OCI-M2 (cell line): ENCODE measurements around the gene UNC13B.
"Not testable (repeated sequence)": the region's sequence is repeated elsewhere in the genome, so short reads cannot be mapped to it uniquely, and the experiment has no call there.

Source experiments
- DNase-seq: peaks from one replicate; lab custom pipeline; 2025; ENCODE audit not compliant: unreplicated experiment; lab: John Stamatoyannopoulos, UW

UNC13B gene

DNA sequence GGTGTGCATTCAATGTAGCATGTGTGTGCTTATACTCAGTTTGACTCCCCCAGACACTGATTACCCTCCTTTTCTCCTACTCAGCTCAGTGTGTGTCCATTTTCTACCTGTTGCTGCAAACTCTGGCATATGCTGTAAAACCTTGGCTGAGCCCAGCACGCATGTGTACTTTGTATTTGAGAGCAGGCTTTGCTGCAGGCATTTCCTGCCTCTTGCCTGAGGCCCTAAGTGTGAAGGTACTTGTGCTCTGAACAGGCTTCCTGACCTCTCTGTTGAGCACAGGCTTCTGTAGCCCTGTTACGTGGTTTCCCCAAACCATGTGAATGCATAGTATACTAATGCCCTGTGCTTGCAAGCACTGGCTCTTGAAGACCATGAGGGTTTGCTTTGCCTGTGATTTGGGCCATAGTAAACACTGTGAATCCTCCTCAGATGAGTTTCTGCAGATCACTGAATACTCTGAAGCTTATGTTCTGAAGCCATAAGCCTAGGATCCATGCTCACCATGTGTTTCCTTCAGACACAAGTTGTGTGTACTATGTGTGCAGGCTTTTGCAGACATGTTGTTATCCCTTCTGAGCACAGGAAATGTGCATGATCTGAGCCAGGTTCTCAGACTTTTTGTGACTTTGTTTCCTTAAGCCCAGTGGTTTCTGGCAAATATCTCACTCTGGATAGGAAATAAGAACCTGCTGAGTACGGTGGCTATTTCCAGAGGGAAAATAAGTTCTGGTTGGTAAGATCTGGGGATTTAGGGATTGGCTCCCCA, 203.2 kb downstream of the UNC13B start:
- no peak for DNase-seq

DNA sequence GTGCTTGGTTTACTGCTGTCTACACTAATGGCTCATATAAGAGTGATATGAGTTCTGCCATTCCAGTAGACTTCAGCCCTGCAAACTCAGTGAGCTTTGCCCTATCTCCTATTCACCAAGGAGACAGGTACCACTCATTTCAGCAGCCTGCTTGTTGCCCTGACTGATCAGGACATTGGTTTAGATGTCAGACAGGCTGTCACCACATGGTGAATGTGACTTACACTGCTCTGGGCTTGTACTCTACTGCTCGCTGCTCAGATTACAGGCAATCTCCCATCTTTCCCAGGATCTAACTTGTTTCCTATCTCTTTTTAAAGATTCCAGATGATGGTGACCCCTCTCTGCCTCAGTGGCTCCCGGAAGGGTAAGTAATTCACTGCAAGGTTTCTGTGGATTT, 204.8 kb downstream of the UNC13B start:
- DNase-seq, result no peak

DNA sequence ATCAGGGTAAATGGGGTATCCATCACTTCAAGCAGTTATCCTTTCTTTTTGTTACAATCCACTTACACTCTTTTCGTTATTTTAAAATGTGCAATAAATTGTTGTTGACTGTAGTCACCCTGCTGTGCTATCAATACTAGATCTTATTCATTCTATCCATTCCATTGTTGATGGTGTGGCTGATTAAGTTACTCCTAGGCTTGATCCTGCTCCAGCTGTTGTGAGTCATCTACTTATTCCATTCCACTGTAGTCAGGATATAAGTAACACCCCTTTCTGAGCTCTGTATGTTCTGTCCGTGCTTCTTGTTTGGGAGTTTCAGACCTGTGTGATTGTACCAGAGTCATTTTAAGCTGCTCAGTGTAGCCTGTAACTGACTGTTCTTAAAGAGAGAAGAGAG, 205.6 kb downstream of the UNC13B start:
- DNase-seq, result no peak

DNA sequence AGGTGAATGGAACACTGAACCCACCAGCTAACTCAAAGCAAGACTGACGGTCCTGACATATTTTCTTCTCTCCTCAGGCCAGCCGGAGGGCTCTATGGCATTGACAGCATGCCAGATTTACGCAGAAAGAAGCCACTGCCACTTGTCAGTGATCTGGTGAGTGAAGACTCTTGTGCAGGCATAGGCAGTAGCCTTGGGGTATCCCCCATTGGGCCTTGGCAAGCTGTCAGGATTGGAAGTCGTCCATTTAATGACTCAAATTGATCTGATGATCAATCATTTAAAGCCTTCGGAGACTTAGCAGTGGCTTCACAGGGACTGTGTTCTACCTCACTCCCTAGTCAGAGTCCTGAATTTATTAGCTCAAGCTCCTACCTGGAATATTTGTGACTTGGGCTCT, 208.4 kb downstream of the UNC13B start:
- no peak for DNase-seq

DNA sequence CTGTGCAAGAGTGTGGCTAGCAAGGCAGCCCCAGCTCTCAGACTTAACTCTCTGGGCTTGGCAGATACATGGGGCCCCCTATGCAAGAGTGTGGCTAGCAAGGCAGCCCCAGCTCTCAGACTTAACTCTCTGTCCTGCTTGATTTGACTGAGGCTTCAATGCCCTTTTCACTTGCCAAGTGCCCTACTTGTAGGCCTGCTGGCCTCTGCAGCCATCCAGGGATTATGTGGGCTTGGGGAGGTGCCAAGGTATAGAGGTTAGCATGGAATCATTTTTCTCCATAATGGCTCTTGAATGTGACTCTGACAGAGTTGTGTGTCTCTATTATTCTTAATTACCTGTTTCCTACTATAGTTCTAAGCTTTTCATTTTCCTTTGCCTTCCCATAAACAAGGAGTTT, 212.6 kb downstream of the UNC13B start:
- DNase-seq, result no peak

DNA sequence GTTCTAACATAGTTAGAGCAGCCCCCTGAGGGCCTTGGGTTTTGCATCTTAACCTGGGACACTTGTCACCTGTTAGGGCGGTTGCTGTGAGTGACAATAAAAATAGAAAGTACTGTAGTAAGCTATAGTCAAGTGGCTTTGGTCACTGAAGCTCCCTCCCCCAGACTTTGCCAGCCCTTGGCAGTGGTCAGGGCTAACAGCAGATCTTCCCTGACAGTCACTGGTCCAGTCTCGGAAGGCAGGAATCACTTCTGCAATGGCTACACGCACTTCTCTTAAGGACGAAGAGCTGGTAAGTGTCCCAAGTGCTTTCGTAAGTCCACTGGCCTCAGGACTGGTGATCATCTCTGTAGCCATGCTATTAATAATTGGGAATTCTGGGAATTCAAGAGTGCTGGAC, 213.1 kb downstream of the UNC13B start:
- DNase-seq, result no peak

DNA sequence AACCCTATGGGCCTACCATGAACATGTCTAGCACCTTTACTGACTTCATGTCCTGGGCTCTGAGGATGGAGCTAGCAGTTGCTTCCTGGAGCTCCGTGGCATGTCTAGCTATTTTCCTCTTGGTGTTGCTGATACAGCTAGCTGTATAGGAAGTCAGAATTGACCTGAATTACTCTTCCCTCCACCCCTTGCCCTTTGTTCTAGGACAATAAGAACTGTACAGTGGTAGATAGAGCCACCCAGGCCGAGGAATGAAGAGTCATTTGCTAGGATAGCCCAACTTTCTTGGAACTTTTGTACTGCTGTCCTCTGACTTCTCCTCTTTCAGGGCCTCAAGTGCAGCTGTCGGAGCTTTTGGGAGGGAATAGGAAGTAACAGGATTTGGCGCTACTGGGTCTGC, 218.2 kb downstream of the UNC13B start:
- DNase-seq, result no peak

DNA sequence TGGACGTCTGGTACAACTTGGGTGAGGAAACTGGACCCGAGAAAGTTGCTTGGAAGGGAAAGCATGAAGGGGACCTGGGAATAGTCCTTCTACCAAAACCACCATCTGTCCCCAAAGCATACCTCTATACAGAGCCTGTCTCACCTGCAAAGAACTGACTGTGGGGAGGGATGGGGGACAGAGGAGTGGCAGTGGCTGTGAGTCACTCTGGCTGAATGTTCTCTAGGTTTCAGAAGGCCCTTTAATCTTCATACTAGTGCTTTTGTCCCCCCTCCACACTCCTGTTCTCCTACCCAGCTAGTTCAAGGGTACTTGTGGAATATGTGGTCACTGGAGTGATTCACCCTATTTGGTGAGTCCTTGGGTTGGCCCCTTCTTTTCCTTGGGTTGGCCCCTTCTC, 218.8 kb downstream of the UNC13B start:
- no peak for DNase-seq

DNA sequence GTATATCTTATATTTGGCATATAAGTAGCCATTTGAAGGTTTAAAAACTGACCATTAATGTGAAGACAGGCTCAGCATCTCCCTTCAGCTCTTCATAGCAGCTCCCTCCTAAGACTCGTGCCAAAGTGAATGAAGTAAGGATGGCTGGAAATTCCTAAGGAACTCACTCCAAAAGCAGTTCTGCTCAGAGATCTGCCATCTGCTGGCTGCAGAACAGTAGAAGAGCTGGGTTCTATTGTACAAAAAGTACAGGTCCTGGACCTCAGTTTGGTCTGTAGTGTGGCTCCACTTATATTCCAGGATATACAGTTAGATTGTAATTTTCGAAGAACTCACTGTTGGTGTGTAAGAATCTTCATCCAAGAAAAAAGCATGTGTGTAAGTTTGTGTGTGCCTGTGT, 223.2 kb downstream of the UNC13B start:
- DNase-seq, result no peak

DNA sequence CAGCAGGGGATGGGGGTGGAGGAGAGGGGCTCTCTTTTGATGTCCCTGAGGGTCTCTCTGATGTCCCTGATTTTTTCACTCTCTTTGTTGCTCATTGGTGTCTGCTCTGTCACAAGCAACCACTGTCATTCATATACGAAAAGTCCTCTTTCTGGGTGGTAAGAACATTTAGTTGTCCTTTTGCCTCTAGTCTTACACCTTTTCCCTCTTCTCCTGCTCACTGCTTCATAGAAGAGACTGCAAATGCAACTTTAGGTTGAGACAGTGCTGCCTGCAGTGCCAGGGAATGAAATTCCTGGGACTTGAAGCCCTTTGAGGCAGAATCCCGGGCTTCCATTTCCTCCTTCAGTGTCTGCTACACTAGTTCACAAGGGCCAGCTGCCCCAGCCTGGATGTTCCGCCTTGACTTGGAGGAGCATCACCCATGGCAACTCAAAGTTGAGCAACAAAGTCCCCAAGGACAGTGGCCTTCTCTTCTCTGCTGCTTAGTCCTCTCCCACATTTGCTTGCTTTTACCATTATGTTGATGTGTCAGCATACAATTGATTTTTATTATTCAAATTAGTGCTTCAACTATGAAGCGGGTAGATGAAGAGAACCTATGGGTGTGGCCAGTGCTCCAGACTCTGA, 233.4 kb downstream of the UNC13B start:
- no peak for DNase-seq

DNA sequence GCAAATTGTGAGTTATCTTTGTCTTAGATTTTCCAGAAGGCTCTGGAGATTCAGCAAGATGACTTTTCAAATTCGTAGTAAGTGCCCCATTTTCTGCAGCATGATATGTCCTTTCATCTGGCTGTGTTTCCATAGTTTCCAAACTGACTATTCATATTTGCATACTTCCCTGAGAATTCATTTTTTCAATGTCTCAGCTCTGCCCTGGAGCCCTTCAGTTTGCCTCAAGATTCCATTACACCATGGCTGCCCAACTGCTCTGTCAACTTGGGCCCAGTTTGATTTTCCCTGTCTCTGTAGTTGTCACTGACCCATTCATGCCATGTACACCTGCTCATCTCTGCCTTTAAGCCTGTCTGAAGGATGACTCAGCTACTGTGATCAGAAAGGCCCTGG, 233.9 kb downstream of the UNC13B start:
- no peak for DNase-seq

DNA sequence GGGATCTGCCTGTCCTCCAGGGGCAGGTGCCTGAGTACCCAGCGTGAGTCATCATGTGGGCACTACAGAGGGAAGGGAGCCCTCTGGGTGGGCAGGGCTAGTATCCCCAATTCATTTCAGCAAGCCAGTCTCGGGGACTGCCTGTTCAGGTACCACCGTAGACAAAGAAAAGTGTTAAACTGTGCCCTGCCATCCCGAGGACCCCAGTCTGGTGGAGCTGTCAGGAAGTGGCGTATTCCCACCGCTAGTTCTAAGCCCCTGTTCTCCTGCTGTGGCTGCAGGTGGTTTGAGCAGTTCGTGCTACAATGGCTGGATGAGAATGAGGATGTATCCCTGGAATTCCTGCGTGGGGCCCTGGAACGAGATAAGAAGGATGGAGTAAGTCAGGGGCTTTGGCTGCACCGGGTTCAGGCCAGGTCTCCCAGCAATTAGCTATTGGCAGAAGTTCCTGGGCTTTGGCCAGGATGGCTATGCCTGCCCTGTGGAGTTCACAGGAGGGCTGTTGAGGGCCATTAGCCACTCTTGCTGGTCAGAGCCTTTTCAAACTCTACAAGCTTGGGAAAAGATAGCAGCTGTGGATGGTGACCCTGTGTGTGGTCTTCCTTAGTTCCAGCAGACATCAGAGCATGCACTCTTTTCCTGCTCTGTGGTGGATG, 234.9 kb downstream of the UNC13B start:
- no peak for DNase-seq

DNA sequence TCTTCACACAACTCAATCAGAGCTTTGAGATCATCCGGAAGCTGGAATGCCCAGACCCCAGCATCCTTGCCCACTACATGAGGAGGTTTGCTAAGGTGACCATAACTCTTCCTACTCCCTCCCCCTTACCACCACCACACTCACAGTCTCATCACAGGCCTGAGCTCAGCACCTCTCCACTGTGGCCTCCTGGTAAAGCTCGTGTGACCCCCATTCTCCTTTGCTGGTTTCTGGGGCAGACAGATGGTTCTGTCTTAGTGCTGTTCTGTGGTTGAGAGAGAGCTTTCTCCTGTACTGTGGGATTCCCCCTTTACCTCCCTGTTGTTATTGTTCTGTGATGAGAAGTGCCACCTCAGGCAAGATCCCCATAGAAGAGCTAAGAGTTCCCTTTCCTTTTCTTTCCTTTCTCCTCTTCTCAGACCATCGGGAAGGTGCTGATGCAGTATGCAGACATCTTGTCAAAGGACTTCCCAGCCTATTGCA, 235.4 kb downstream of the UNC13B start:
- no peak for DNase-seq

DNA sequence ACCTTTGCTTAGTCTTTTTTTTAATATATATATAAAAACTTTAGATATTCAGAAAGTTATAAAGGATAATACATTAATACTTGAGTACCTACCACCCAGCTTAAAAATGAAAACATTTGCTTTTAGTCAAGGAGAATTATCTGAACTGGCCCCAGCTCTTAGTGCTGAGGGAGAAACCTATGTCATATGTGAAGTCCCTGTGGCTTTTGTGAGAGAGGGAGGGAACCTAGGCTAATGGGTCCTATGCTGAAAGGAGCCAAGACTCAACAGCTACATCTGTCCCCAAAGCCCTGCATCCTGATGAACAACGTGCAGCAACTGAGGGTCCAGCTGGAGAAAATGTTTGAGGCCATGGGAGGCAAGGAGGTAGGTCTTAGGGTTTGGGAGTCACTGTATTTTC, 236.1 kb downstream of the UNC13B start:
- no peak for DNase-seq

DNA sequence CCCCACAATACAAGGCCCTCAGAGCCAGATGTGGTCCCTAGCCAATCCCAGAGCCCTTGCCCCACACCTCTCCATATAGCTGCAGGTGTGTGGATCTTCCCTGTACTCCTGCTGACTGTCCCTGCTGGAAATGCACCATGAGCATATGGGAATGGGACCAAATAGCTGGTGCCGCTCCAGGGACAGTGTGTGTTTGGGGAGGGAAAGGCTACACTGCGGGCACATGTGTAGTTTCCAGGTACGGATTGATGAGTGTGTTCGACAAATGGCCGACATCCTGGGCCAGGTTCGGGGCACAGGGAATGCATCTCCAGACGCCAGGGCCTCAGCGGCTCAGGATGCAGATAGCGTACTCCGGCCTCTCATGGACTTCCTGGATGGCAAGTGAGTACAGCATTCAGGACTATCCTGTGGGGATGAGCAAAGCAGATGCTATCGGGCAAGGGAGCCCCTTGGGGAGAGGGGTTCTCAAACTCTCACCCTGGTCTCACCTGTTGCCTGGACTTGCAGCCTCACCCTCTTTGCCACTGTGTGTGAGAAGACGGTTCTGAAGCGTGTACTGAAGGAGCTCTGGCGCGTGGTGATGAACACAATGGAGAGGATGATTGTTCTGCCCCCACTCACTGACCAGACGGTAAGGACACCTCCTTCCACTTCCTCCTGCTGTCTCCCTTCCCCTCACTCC, 237.0 kb downstream of the UNC13B start:
- no peak for DNase-seq

DNA sequence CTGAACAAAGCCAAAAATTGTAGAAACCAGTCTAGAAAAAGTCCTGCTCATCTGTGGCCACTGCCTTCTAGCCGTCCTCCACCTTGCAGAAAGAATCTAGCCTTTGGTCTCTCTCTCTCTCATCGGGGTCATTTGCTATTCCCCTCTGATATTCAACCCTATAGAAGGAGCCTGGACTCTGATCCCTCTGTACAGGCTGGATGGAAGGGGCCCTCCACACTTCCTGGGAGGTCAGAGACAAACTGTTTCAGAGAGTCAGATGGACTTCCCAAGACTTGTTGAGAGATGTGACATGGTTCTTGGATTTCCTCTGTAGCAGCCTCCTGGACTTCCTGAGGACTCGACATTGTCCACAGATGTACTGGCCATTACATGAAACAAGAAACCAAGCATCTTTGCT, 243.1 kb downstream of the UNC13B start:
- DNase-seq, result no peak

DNA sequence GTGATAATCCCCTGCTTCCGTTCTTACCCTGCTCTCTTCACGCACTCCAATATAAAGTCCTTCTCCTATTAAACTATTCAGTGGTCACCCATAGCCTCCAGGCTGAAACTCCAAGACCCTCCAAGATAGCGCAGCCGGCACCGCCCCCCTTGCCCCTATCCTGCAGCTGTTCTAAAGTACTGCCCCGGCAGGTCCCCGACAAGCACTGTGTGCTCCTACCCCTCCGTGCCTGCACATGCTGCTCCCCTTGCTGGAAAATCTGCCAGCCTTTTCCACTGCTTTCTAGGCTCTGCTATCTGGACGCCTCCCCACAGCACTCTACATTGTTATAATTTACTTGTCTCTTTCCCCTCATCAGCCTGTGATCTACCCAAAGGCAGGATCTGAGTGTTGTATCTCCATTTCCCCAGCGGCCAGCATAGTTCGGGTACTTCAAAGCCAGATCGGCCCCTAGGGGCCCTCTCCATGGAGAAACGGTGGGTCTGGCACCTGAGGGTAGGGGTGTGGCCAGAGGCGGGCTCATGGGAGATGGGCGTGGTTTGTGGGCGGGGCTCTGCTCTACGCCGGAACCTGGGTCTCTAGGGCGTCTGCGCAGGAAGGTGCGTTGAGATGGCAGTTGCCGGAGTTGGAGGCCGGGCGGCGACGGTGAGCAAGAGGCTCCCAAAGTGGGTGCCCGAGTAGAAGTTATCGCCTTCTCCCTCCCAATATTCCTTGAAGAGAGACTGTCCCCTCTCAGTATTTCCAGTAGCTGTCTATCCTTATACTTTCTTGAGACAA, 244.6 kb downstream of the UNC13B start:
- no peak for DNase-seq

DNA sequence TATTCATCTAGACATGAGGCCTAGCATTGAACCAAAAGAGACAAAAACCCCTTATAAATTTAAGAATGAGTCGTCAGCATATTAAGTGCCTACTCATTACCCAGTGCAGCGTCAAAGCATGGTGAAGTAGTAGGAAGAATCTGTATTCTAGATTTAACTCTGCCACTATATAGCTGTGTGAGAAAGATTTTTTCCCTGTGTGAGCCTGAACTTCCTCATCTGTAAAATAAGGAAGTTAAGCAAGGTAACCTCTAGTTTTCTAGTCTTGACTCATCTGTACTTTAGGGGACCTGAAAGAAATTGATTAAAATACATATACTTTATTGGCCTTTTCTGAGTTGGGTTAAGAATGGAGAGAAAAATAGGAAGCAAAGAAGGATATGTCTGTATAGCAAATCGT, 246.0 kb downstream of the UNC13B start:
- no peak for DNase-seq

DNA sequence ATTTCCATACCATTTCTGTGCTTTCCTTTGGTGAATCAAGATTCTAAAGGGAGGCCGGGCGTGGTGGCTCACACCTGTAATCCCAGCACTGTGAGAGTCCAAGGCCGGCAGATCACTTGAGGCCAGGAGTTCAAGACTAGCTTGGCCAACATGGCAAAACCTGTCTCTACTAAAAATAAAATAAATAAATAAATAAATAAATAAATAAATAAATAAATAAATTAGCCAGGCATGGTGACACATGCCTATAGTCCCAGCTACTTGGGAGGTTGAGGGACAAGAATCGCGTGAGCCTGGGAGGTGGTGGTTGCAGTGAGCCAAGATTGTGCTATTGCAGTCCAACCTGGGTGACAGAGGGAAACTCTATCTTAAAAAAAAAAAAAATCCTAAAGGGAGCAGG, 247.6 kb downstream of the UNC13B start:
- not testable (repeated sequence) for DNase-seq

DNA sequence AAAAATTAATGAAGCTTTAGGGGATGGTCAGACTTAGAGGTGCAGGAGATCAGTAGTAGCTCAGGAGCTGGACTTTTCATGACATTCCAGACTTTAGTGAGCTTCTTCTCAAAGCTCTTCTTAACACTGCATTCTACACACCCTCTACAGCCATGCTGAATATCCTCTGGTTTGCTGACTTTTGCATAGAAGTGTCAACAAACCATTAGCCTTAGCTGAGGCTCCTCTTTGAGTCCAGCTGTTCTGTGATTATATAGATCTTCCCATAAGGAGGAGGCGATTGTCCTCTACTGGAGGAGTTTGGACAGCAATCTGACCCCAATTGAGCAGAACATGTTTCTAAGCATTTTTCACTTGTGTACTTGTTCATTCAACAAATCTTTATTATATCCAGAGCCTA, 253.1 kb downstream of the UNC13B start:
- DNase-seq, result no peak
